GM18498 (cell line): Measurements from ENCODE around the gene THOC2.
"Not testable (repeated sequence)": the region's sequence is repeated elsewhere in the genome, so short reads cannot be mapped to it uniquely, and the experiment has no call there.

Source experiments
- ATAC-seq: cut with Tn5 transposase; IDR thresholded peaks from one replicate; pipeline ENCODE4 v1.9.1; 2021; ENCODE audit warnings: mild to moderate bottlenecking, moderate library complexity; ENCODE audit not compliant: unreplicated experiment

The THOC2 gene

DNA sequence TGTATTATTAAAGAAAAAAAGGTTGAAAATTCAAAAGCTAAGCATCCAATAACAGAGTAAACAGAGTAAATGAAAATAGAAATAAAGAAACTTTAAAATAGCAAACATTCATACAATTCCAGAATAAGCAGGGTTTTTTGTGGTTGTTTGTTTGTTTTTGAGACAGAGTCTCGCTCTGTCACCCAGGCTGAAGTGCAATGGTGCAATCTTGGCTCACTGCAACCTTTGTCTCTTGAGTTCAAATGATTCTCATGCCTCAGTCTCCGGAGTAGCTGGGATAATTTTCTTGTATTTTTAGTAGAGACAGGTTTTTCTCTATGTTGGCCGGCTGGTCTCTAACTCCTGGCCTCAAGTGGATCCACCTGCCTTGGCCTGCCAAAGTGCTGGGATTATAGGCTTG is 6.6 kb upstream of the THOC2 start:
- ATAC-seq: no peak

DNA sequence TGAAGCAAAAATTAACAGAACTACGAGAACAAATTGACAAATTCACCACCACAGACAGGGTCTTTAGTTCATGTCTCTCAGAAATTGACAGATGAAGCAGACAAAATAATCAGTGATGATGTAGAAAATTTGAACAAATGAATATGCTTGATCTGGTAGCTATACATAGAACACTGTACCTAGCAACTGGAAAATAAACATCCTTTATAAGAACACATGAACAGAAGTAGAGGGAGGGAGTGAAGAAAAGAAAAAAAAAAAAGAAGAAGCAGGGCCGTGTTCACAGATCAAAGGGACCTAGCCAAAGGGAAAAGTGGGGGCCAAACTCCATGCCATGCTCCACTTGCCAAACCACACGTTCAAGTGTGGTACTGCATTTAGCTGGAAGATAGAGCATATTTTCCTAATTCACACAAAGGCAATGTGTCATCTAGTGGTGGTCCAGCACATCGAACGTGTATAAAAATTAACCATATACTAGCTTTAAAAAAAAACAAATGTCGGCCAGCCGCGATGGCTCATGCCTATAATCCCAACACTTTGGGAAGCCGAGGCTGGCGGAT is 5.6 kb upstream of the THOC2 start:
- ATAC-seq: no peak

DNA sequence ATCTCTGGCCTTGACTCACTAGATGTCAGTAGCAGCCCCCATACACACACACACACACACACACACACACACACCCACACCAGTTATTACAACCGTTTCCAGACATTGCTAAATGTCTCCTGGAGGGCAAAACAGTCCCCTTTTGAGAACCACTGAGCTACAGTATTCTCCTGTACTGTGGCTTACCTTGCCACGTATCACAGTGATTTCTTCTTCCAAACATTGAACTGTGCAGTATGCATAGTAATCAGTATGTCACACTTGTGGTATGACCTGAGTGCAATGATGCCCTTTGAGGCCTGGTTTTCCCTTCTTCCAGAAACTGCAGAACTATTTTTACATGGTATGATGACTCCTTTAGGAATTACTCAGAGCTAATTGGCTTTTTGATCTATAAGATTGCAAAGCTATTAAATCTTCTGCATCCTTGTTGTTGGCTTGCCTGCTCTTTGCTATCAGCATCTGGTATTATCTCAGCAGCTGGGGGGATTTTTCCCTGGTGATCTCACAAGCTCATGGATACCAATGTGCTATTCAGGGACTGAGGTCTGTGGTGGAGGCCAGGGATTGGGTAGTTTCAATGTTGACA is 3.6 kb upstream of the THOC2 start:
- no peak for ATAC-seq

DNA sequence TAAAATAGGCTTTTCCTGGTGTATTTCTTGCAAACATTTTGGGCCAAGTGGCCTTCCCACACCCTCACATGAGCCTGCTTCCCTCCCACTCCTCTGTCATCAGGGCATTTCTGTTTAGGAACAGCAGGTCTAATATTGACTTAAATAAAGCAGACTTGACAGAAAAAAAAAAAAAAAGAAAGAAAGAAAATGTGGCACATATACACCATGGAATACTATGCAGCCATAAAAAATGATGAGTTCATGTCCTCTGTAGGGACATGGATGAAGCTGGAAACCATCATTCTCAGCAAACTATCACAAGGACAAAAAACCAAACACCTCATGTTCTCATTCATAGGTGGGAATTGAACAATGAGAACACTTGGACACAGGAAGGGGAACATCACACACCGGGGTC is 2.3 kb upstream of the THOC2 start:
- not testable (repeated sequence) for ATAC-seq

DNA sequence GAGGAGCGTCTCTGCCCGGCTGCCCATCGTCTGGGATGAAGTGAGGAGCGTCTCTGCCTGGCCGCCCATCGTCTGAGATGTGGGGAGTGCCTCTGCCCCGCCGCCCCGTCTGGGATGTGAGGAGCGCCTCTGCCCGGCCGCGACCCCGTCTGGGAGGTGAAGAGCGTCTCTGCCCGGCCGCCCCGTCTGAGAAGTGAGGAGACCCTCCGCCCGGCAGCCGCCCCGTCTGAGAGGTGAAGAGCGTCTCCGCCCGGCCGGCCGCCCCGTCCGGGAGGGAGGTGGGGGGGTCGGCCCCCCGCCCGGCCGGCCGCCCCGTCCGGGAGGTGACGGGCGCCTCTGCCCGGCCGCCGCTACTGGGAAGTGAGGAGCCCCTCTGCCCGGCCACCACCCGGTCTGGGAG is 1.2 kb upstream of the THOC2 start:
- ATAC-seq: not testable (repeated sequence)

DNA sequence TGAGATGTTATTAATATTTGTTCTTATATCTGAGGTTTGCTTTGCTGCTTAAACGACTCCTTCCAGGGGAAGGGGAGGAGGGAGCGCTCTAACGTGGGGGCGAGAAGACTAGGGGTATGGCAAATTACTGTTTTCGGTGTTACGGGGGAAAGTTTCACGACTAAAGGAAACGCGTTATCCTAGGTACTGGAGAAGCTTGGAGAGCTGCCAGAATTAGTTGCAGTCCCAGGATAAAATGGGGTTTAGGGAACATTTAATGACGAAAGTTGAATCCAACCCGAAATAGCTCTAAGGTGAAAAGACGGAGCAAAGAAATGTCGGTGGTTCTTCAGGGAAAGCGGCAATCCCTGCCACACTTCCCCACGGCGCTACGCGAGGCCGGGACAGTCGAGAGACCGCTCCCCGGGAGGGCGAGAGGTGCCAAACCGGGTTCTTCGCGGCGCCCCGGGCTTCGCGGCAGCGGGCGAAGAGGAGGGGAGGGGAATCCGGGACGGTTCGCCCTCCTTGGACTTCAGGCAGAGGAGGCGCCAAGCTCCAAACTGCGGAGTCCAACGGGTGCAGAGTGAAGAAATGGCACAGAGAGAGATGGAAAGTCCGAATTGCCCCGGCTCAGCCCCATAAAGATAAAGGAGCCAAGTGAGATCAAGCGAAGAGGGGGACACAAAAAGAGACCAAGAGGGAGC is 724 bp downstream of the THOC2 start:
- peak; percentile 24 for ATAC-seq

DNA sequence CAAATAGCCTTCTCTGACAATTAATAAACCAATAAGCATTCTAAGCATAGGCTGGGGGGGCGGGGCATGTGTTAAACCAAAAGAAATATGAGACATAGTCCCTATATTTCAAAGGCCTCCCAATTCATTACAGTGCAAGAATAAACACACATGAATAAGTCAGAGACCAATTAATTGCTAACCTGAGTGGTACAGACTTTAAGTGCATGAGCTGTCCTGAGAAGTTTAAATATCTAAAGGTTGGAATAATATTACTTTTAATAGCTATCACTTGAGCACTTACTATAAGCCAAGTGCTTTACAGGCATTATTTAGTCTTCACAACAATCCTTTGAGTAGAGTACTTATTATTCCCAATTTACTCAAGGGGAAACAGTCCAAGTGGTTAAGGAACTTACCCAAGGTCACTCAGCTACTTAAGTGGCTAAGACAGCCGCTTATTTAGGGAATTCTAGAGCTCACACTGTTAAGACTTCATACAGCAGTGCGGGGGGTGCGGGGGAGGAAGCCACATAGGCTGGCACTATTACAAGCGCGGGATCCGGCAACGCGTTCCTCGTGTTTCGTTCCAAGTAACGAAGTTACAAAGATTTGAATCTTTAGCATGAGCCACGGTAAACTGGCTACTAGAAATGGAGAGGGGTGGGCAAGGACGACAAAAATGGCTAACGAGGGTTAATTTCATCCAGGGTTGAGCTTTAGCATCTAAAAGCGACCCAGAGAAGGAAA is 1.4 kb downstream of the THOC2 start:
- no peak for ATAC-seq

DNA sequence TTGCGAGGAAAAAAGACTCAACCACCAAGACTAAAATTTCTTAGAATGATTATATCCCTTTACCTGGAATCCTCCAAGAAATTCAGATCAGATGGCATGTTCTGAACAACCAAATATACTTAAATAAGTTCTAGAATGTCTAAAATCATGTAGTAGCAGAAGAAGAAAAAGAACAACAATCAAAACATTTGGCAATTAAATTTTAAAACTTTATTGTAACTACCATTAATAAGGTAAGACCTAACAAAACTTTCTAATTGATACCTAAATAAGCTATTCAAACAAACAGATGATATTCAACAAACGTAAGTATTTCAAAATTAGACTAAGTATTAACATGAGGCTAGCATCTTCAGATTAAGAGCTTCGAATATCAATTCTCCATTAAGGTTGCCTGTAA is 4.3 kb downstream of the THOC2 start:
- ATAC-seq: no peak

DNA sequence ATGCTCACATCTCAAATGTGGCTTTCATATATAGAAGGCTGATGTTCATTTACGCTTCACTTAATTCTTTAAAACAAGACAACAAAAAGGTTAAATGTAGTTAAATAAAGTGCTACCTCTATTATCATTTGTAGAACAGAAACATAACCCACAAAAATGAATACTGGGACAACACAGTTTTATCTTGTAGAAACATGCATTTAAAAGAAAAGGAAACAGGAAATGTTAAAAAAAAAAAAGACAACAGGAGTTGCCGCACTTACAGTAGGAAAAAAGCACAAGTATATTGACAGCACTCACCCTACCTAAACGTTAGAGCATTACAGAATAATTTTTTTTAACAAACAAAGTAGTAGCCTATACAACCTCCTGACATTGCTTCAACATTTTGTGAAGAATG is 4.8 kb downstream of the THOC2 start:
- ATAC-seq: no peak

DNA sequence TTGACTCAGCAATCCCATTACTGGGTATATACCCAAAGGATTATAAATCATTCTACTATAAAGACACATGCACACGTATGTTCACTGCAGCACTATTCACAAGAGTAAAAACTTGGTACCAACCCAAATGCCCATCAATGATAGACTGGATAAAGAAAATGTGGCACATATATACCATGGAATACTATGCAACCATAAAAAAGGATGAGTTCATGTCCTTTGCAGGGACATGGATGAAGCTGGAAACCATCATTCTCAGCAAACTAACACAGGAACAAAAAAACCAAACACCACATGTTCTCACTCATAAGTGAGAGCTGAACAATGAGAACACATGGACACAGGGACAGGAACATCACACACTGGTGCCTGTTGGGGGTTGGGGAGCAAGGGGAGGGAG is 10.7 kb downstream of the THOC2 start:
- not testable (repeated sequence) for ATAC-seq

DNA sequence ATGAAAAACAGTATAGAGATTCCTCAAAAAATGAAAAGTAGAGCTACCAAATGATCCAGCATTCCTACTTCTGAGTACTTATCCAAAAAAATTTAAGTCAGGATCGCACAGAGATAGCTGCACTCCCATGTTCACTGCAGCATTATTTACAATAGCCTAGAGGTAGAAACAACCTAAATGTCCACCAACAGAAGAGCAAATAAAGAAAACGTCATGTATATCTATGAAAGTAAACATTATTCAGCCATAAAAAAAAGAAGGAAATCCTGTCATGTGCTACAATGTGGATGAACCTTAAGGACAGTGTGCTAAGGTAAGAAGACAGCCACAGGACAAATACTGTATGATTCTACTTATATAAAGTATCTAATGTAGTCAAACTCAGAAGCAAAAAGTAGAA is 12.4 kb downstream of the THOC2 start:
- ATAC-seq: no peak

DNA sequence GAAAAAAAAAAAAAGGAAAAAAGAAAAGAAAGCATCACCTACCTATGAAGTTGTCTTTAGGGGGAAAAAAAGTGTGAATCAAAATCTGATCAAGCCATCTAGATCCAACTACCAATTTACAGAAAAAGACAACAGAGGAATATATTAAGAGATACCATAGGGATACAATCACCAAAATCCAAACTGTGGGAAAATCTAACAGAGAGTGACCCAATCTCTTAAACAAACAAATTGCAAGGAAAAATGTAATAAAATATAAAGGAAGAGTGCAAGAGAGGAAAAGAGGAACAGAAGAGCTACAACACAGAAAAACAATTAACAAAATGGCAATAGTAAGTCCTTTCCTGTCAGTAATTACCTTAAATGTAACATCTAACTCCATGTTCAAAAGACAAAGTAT is 19.0 kb downstream of the THOC2 start:
- ATAC-seq: no peak

DNA sequence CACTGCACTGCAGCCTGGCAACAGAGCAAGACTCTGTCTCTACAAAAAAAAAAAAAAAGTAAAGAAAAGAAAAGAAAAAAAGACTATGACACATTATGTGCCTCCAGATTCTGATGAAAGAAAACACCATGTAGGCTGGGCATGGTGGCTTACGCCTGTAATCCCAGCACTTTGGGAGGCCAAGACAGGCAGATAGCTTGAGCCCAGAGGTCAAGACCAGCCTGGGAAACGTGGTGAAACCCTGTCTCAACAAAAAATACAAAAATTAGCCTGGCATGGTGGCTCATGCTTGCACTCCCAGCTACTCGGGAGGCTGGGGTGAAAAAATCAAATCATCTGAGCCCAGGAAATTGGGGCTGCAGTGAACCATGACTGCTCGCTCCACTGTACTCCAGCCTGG is 19.4 kb downstream of the THOC2 start:
- no peak for ATAC-seq

DNA sequence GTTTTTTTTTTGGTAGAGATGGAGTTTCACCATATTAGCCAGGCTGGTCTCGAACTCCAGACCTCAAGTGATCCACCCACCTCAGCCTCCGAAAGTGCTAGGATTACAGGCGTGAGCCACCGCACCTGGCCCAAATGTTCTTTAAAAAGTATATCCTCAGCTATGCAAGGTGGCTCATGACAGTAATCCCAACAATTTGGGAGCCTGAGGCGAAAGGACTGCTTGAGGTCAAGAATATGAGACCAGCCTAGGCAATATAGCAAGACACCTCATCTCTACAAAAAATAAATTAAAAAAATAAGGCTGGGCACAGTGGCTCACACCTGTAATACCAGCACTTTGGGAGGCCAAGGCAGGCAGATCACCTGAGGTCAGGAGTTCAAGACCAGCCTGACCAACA is 21.7 kb downstream of the THOC2 start:
- not testable (repeated sequence) for ATAC-seq

DNA sequence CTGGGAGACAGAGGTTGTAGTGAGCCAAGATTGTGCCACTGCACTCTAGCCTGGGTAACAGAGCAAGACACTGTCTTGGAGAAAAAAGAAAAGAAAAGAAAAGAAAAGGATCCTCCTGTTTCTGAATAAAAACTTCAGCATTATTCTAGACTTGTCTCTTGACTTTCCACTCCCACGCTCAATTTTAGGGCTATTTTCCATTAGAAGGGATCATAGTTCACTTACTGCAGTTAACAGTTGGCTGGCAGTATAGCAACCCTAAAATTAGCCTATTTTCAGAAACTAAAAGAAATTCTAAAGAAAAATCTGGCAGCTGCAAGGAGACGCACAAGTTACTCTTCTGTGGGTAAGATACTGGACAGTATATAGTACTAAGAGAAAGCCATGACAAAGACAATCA is 28.1 kb downstream of the THOC2 start:
- ATAC-seq: no peak

DNA sequence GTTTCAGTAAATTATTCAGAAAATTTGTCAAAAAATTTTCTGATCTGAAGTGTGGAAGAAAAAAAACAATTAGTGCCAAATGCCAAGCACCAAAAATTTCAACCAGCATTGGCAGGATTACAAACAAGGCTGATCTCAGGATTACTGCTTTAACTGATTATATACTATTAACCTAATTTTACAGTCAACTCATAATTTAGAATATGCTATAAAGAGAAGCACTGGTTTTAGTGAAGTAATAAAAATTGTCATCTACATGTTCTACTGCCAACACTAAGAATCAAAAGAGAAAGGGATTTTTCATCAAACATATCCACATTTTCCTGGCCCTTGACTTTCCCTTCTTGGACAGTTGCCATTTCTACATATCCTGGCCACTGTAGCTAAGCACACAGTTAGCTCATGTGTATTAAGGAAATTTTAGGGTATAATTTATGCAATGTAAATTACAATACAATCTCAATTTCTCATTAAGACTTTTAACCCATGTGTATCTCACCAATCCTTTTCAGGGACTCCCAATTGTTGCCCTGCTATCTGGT is 33.8 kb downstream of the THOC2 start:
- ATAC-seq: no peak

DNA sequence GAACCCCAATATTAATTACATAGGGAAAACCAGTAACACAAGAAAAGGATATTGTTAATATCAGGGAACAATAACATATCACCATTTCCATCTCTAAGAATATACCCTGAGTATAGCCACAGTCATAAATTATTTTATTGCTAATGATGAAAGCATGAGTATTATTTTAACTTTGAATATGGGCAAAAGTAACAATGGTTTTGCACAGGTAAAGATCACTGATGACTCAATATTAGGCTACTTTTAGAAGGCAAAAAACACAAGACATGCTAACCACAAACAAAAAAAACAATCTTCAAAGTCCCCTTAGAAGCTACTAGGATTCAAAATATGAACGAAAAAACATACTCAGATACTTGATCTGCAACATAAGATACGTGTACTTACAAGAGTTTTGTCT is 36.5 kb downstream of the THOC2 start:
- ATAC-seq: no peak

DNA sequence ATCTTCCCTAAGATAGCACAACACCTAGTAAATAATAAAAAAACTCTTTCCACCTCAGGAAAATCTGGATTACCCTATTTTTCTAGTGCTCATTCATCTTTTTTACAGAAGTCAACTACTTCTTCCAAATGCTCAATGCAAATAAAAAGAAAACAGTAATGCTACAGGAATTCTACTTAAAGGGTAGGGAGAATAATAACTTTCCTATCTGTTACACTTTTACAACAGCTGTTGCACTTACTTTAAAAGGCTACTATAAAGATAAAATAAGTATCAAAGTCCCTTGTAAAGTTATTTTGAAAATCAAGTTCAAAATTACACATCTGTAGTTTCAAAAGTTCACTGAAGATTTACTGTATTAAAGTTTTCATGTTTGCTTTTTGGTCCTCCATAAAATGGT is 37.6 kb downstream of the THOC2 start:
- no peak for ATAC-seq

DNA sequence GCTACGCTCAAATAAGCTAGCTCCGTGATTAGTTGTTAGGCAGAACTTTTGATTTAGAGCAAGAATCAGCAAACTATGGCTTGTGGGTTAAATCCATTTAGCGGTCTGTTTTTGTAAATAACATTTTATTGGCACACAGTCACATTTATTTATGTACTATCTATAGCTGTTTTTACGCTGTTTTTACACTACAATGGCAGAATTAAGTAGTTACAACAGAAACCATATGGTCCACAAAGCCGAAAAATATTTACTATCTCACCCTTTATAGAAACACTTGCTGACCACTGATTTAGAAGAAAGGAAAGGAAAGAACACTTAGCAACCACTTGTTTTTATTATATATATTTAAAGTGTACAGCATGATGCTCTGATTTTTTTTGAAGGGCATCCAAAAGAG is 41.1 kb downstream of the THOC2 start:
- no peak for ATAC-seq

DNA sequence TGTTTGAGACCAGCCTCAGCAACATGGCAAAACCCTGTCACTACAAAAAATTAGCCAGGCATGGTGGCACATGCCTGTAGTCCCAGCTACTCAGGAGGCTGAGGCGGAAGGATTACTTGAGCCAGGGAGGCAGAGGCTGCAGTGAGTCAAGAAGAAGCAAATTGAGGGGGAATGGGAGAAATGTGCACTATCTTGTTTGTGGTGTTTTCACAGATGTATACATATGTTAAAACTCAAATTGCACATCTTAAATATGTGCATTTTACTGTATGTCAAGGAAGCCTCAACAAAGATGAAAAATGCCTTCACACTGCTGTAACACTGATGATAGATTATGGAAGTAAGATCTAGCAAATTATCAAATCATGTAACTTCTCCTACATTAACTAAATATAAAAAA is 44.3 kb downstream of the THOC2 start:
- ATAC-seq: no peak

DNA sequence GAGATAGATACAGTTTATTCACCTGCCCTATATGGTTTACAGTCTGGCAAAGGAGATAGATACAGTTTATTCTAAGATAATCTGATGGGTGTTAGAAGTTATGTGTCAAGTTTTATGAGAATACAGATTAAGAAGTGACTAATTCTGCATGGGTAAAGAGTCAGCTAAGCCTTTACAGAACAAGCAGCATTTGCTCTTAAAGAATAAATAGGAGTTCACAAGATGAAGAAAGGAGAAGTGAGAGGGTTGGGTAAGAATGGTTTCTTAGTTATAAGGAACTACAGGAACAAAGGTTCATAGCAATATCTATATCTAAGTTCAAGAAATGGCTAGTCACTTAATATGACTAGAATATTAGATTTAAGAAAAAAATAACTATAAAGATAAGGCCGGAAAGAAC is 47.6 kb downstream of the THOC2 start:
- no peak for ATAC-seq

DNA sequence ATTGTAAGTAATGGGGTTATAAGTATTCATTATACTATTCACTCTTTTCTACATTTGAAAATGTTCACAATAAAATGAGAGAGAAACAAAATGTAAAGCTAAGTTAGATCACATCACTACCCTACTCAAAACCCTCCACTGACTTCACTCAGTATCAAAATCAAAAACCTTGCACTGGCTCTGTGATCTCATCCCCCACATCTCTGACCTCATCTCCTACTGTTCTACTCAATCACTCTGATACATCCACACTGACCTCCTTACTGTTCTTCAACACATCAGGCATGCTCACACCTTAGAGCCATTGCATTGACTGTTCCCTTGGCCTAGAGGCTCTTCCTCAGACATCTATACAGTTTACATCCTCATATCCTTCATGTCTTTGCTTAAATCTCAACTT is 50.7 kb downstream of the THOC2 start:
- no peak for ATAC-seq
